Stimulated activated naive CD8-positive, alpha-beta T cell treated with anti-CD3 and anti-CD28 coated beads, Interleukin-15, Interleukin-2, amounts not matched to agents 100 ng/mL and 50 ng/mL, for 24 hours (primary cell): ENCODE data around the gene NADSYN1.
"Not testable (repeated sequence)": the region's sequence is repeated elsewhere in the genome, so short reads cannot be mapped to it uniquely, and the experiment has no call there.

Experiments used
- H3K27ac Mint-ChIP-seq: one replicate; pipeline ENCODE4 v1.8.0; 2021; ENCODE audit warnings: mild to moderate bottlenecking, mixed read lengths
- H3K27me3 Mint-ChIP-seq: one replicate; pipeline ENCODE4 v1.8.0; 2021; ENCODE audit warnings: mixed read lengths
- H3K36me3 Mint-ChIP-seq: one replicate; pipeline ENCODE4 v1.8.0; 2021; ENCODE audit warnings: low read depth, mixed read lengths
- H3K4me1 Mint-ChIP-seq: one replicate; pipeline ENCODE4 v1.8.0; 2021; ENCODE audit warnings: low read depth, mixed read lengths
- H3K4me3 Mint-ChIP-seq: one replicate; pipeline ENCODE4 v1.8.0; 2021; ENCODE audit warnings: mild to moderate bottlenecking, mixed read lengths
- H3K9me3 Mint-ChIP-seq: one replicate; pipeline ENCODE4 v1.8.0; 2021; ENCODE audit warnings: mixed read lengths

Gene NADSYN1

GRCh38 chr11:71525188-71525937, 72.4 kb downstream of the NADSYN1 start:
- peaks cover 9% of the 10 kb centered on the region for H3K27me3 Mint-ChIP-seq
- no peaks in the 10 kb centered on the region for H3K36me3 Mint-ChIP-seq
- peaks cover 3% of the 10 kb centered on the region for H3K9me3 Mint-ChIP-seq
- no peaks in the 10 kb centered on the region for H3K4me1 Mint-ChIP-seq
- H3K4me3 Mint-ChIP-seq: no peak overlapping the region
- H3K27ac Mint-ChIP-seq: no peak overlapping the region

GRCh38 chr11:71525938-71526495, 73.0 kb downstream of the NADSYN1 start:
- no peaks in the 10 kb centered on the region for H3K36me3 Mint-ChIP-seq
- H3K4me3 Mint-ChIP-seq: no peak overlapping the region
- no peak overlapping the region for H3K27ac Mint-ChIP-seq
- H3K27me3 Mint-ChIP-seq: peaks cover 9% of the 10 kb centered on the region
- no peaks in the 10 kb centered on the region for H3K4me1 Mint-ChIP-seq
- H3K9me3 Mint-ChIP-seq: peaks cover 3% of the 10 kb centered on the region

- not testable (repeated sequence) for H3K36me3 Mint-ChIP-seq, H3K4me3 Mint-ChIP-seq, H3K27ac Mint-ChIP-seq
These were observed 74.0 kb downstream of the NADSYN1 start, which contains the start of gene KRTAP5-7 for GRCh38 chr11:71526796-71527575. TSS of gene KRTAP5-7 (plus strand) at chr11:71527267. CDS start at chr11:71527301, 34 bp downstream.

GRCh38 chr11:71527576-71528210, 74.7 kb downstream of the NADSYN1 start:
- Mint-ChIP-seq H3K9me3 (peaks cover 3% of the 10 kb centered on the region), H3K4me3 (no peak overlapping the region), H3K27me3 (peaks cover 9% of the 10 kb centered on the region), H3K4me1 (no peaks in the 10 kb centered on the region), H3K27ac (no peak overlapping the region), H3K36me3 (no peaks in the 10 kb centered on the region)

More at GRCh38 chr11:71526796-71527575, 74.0 kb downstream of the NADSYN1 start, which contains the start of gene KRTAP5-7:
- H3K9me3 Mint-ChIP-seq, H3K27me3 Mint-ChIP-seq, H3K4me1 Mint-ChIP-seq: not testable (repeated sequence)

GRCh38 chr11:71530602-71531001, 77.6 kb downstream of the NADSYN1 start:
- peaks cover 9% of the 10 kb centered on the region for H3K27me3 Mint-ChIP-seq
- H3K36me3 Mint-ChIP-seq: no peaks in the 10 kb centered on the region
- H3K9me3 Mint-ChIP-seq: no peaks in the 10 kb centered on the region
- H3K4me3 Mint-ChIP-seq: no peak overlapping the region
- no peak overlapping the region for H3K27ac Mint-ChIP-seq
- no peaks in the 10 kb centered on the region for H3K4me1 Mint-ChIP-seq

GRCh38 chr11:71532036-71532610, 79.1 kb downstream of the NADSYN1 start:
- no peaks in the 10 kb centered on the region for H3K4me1 Mint-ChIP-seq
- H3K27ac Mint-ChIP-seq: no peak overlapping the region
- H3K9me3 Mint-ChIP-seq: no peaks in the 10 kb centered on the region

GRCh38 chr11:71534711-71535608, 82.0 kb downstream of the NADSYN1 start:
- H3K4me1 Mint-ChIP-seq, H3K27me3 Mint-ChIP-seq, H3K4me3 Mint-ChIP-seq, H3K36me3 Mint-ChIP-seq, H3K27ac Mint-ChIP-seq, H3K9me3 Mint-ChIP-seq: not testable (repeated sequence)

More at GRCh38 chr11:71532036-71532610, 79.1 kb downstream of the NADSYN1 start:
- H3K36me3 Mint-ChIP-seq: no peaks in the 10 kb centered on the region
- no peaks in the 10 kb centered on the region for H3K27me3 Mint-ChIP-seq
- no peak overlapping the region for H3K4me3 Mint-ChIP-seq

GRCh38 chr11:71535825-71536224, 82.8 kb downstream of the NADSYN1 start:
- Mint-ChIP-seq H3K27ac (no peak overlapping the region), H3K27me3 (no peaks in the 10 kb centered on the region), H3K36me3 (no peaks in the 10 kb centered on the region), H3K4me1 (peaks cover 3% of the 10 kb centered on the region), H3K4me3 (no peak overlapping the region), H3K9me3 (peaks cover 3% of the 10 kb centered on the region)

GRCh38 chr11:71537537-71537936, 84.5 kb downstream of the NADSYN1 start:
- peaks cover 12% of the 10 kb centered on the region for H3K9me3 Mint-ChIP-seq
- no peak overlapping the region for H3K27ac Mint-ChIP-seq
- H3K4me1 Mint-ChIP-seq: peaks cover 9% of the 10 kb centered on the region
- peaks cover 4% of the 10 kb centered on the region for H3K36me3 Mint-ChIP-seq
- H3K27me3 Mint-ChIP-seq: peaks cover 9% of the 10 kb centered on the region
- H3K4me3 Mint-ChIP-seq: no peak overlapping the region

- Mint-ChIP-seq H3K4me1 (peaks cover 12% of the 10 kb centered on the region), H3K9me3 (peaks cover 12% of the 10 kb centered on the region)
- not testable (repeated sequence) for H3K4me3 Mint-ChIP-seq, H3K27ac Mint-ChIP-seq, H3K27me3 Mint-ChIP-seq, H3K36me3 Mint-ChIP-seq
These were observed 85.1 kb downstream of the NADSYN1 start, which contains the start of gene KRTAP5-8 for GRCh38 chr11:71537977-71538665. TSS of gene KRTAP5-8 (plus strand) at chr11:71538025. CDS start at chr11:71538056, 31 bp downstream.

GRCh38 chr11:71538666-71538990, 85.6 kb downstream of the NADSYN1 start:
- Mint-ChIP-seq H3K36me3 (peaks cover 4% of the 10 kb centered on the region), H3K27me3 (peaks cover 9% of the 10 kb centered on the region), H3K4me3 (no peak overlapping the region), H3K27ac (no peak overlapping the region), H3K9me3 (peaks cover 12% of the 10 kb centered on the region), H3K4me1 (peaks cover 17% of the 10 kb centered on the region)

GRCh38 chr11:71539017-71539416, 86.0 kb downstream of the NADSYN1 start:
- H3K4me1 Mint-ChIP-seq: peaks cover 21% of the 10 kb centered on the region
- H3K9me3 Mint-ChIP-seq: peaks cover 12% of the 10 kb centered on the region
- H3K27ac Mint-ChIP-seq: no peak overlapping the region
- H3K36me3 Mint-ChIP-seq: peaks cover 4% of the 10 kb centered on the region
- H3K4me3 Mint-ChIP-seq: no peak overlapping the region
- peaks cover 9% of the 10 kb centered on the region for H3K27me3 Mint-ChIP-seq

GRCh38 chr11:71539971-71540370, 87.0 kb downstream of the NADSYN1 start:
- Mint-ChIP-seq H3K4me1 (peaks cover 27% of the 10 kb centered on the region), H3K9me3 (peaks cover 12% of the 10 kb centered on the region)
- H3K27me3 Mint-ChIP-seq, H3K27ac Mint-ChIP-seq, H3K36me3 Mint-ChIP-seq, H3K4me3 Mint-ChIP-seq: not testable (repeated sequence)
